HL-60 (cell line): Measurements from ENCODE around the gene CCDC87.

Experiments
- DNase-seq, 2 experiments: peaks; one replicate each; pipeline ENCODE4 v3.0.0-alpha.2; 2010 to 2020; ENCODE audit warnings: low read depth in 1 of 2, low spot score in 1 of 2
- H3K27ac ChIP-seq: fragments of 250-450 bp; sonication (Bioruptor Pico); replicated peaks from 2 replicates; pipeline ENCODE4 v1.5.1; 2020; ENCODE audit warnings: mild to moderate bottlenecking, moderate library complexity
- H3K27me3 ChIP-seq: fragments of 250-450 bp; sonication (Bioruptor Pico); 2 replicates; pipeline ENCODE4 v1.5.1; 2021; ENCODE audit warnings: mild to moderate bottlenecking, moderate library complexity; ENCODE audit not compliant: insufficient read depth, poor library complexity, severe bottlenecking
- H3K4me3 ChIP-seq: replicated peaks from 2 replicates; pipeline ENCODE4 v1.5.1; 2011; ENCODE audit warnings: mild to moderate bottlenecking, control low read depth, low read length; ENCODE audit not compliant: insufficient read depth
- GABPA ChIP-seq: IDR thresholded peaks from 2 replicates; pipeline ENCODE4 v1.6.1; 2012; ENCODE audit warnings: low read depth
- POLR2AphosphoS5 ChIP-seq: IDR thresholded peaks from 2 replicates; pipeline ENCODE4 v1.6.1; 2012; ENCODE audit warnings: low read depth
- SPI1 ChIP-seq: IDR thresholded peaks from 2 replicates; pipeline ENCODE4 v1.6.1; 2012; ENCODE audit warnings: low read depth, mild to moderate bottlenecking, borderline replicate concordance
- TF ChIP-seq, protein P1 (sequence below): IDR thresholded peaks from one replicate; pipeline ENCODE4 v1.5.1; 2011; ENCODE audit warnings: low read length, control low read depth, inconsistent platforms; ENCODE audit not compliant: insufficient read depth
- TF ChIP-seq, protein P2 (sequence below): IDR thresholded peaks from 2 replicates; pipeline ENCODE4 v1.6.1; 2012; ENCODE audit warnings: low read depth; ENCODE audit not compliant: insufficient replicate concordance

Gene CCDC87

DNA sequence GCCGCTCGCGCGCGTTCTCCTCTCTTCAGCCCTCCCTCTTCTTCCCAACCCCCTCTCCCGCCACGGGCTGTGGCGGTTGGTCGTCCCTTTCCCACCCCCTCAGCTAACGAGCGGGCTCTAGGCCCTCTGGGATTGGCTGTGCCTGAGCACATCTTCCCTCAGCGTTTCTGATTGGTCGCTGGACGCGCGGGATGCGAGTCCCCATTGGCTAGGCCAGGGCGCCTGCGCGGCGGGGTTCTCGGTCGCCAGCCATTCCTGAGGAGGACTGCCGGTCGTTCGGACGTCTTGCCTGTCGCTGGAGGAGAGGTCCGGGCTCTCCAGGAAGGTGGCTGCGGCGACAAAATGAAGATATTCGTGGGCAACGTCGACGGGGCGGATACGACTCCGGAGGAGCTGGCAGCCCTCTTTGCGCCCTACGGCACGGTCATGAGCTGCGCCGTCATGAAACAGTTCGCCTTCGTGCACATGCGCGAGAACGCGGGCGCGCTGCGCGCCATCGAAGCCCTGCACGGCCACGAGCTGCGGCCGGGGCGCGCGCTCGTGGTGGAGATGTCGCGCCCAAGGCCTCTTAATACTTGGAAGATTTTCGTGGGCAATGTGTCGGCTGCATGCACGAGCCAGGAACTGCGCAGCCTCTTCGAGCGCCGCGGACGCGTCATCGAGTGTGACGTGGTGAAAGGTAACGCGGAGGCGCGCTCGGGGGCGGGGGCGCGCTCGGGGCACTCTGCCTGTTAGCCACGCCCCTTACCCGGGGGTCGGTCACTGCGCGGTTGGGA is 23.7 kb upstream of the CCDC87 start, which contains the start of gene RBM14:
Gene RBM14, plus strand, starts transcription at position 252 of the 776 bp plus-strand sequence. Its CDS starts 91 bp downstream, at position 343.
- DNase-seq = peak; percentile 99 to 100
- TF ChIP-seq POLR2AphosphoS5 (peak; percentile 99), GABPA (no peak), SPI1 (no peak)
- TF ChIP-seq, protein P1, sequence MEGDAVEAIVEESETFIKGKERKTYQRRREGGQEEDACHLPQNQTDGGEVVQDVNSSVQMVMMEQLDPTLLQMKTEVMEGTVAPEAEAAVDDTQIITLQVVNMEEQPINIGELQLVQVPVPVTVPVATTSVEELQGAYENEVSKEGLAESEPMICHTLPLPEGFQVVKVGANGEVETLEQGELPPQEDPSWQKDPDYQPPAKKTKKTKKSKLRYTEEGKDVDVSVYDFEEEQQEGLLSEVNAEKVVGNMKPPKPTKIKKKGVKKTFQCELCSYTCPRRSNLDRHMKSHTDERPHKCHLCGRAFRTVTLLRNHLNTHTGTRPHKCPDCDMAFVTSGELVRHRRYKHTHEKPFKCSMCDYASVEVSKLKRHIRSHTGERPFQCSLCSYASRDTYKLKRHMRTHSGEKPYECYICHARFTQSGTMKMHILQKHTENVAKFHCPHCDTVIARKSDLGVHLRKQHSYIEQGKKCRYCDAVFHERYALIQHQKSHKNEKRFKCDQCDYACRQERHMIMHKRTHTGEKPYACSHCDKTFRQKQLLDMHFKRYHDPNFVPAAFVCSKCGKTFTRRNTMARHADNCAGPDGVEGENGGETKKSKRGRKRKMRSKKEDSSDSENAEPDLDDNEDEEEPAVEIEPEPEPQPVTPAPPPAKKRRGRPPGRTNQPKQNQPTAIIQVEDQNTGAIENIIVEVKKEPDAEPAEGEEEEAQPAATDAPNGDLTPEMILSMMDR = no peak
- TF ChIP-seq, protein P2, sequence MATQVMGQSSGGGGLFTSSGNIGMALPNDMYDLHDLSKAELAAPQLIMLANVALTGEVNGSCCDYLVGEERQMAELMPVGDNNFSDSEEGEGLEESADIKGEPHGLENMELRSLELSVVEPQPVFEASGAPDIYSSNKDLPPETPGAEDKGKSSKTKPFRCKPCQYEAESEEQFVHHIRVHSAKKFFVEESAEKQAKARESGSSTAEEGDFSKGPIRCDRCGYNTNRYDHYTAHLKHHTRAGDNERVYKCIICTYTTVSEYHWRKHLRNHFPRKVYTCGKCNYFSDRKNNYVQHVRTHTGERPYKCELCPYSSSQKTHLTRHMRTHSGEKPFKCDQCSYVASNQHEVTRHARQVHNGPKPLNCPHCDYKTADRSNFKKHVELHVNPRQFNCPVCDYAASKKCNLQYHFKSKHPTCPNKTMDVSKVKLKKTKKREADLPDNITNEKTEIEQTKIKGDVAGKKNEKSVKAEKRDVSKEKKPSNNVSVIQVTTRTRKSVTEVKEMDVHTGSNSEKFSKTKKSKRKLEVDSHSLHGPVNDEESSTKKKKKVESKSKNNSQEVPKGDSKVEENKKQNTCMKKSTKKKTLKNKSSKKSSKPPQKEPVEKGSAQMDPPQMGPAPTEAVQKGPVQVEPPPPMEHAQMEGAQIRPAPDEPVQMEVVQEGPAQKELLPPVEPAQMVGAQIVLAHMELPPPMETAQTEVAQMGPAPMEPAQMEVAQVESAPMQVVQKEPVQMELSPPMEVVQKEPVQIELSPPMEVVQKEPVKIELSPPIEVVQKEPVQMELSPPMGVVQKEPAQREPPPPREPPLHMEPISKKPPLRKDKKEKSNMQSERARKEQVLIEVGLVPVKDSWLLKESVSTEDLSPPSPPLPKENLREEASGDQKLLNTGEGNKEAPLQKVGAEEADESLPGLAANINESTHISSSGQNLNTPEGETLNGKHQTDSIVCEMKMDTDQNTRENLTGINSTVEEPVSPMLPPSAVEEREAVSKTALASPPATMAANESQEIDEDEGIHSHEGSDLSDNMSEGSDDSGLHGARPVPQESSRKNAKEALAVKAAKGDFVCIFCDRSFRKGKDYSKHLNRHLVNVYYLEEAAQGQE = peak; percentile 72
- Histone ChIP-seq H3K27me3 (no peaks in the 10 kb centered on the region), H3K4me3 (peak within 1 kb of the TSS; percentile 55), H3K27ac (peak within 1 kb of the TSS; percentile 98)

DNA sequence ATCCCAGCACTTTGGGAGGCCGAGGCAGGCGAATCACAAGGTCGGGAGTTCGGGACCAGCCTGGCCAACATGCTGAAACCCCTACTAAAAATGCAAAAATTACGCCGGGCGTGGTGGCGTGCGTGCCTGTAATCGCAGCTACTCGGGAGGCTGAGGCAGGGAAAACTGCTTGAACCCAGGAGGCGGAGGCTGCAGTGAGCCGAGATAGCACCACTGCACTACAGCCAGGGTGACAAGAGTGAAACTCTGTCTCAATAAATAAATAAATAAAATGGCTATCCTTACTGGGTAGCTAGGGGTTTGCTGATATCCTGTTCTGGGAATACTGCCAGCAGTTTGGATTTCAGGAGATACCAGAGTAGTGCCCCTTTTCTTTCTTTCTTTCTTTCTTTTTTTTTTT is 21.2 kb upstream of the CCDC87 start:
- no peak for DNase-seq
- H3K27me3 ChIP-seq = no peaks in the 10 kb centered on the region
- H3K4me3 ChIP-seq = no peak overlapping the region
- TF ChIP-seq POLR2AphosphoS5 (no peak), SPI1 (no peak), GABPA (no peak)
- TF ChIP-seq, protein P1 = no peak
- TF ChIP-seq, protein P2 = no peak
- no peak overlapping the region for H3K27ac ChIP-seq

DNA sequence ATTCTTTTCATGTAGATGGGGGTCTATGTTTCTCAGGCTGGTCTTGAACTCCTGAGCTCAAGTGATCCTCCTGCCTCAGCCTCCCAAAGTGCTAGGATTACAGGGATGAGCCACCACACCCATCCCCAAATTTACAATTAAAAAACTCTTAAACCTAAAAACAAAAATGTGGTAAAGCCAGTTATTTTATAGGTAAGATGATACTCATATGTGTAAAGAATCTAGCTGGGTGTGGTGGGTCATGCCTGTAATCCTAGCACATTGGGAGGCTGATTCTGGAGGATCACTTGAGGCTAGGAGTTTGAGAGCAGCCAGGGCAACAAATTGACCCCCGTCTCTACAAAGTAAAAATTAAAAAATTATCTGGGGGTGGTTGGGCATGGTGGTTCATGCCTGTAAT is 19.6 kb upstream of the CCDC87 start:
- no peaks in the 10 kb centered on the region for H3K27me3 ChIP-seq
- H3K4me3 ChIP-seq = no peak overlapping the region
- H3K27ac ChIP-seq = no peak overlapping the region
- TF ChIP-seq, protein P1 = no peak
- no peak for TF ChIP-seq SPI1
- TF ChIP-seq POLR2AphosphoS5 = no peak
- TF ChIP-seq, protein P2 = no peak
- DNase-seq = no peak
